ENCODE results near the gene ATAD5. TPM values are rescaled to one million over a fixed set of nuclear protein-coding genes. Genes with fewer than 3 reads are reported as not detected.

The ATAD5 gene
- total and polyA plus RNA-seq, 2 of the 13 experiments (the other 11 are each of a cell fraction or from before 2014, with no cell fraction given) = 1.8 to 10.7 TPM

- TF ChIP-seq FUBP1 (CRISPR knock-in tag; IDR thresholded peaks at IDR 0.05; ENCODE audit: borderline replicate concordance) = no peak
- no peak for TF ChIP-seq SUZ12 (IDR thresholded peaks at IDR 0.05; ENCODE audit: low read depth, low read length)
- no peak for TF ChIP-seq MED13 (CRISPR knock-in tag; IDR thresholded peaks at IDR 0.05)
- no peak for TF ChIP-seq HHEX (CRISPR knock-in tag; IDR thresholded peaks at IDR 0.05)
- no peak for TF ChIP-seq KLF15 (CRISPR knock-in tag; IDR thresholded peaks at IDR 0.05; ENCODE audit: borderline replicate concordance)
- TF ChIP-seq ATF6 (CRISPR knock-in tag; conservative IDR thresholded peaks at IDR 0.05) = no peak
- no peak for TF ChIP-seq NR1H2 (CRISPR knock-in tag; IDR thresholded peaks at IDR 0.05; ENCODE audit: borderline replicate concordance, low read depth)
- TF ChIP-seq ZNF780A (CRISPR knock-in tag; IDR thresholded peaks at IDR 0.05) = no peak
- no peak for TF ChIP-seq ZNF431 (CRISPR knock-in tag; IDR thresholded peaks at IDR 0.05; ENCODE audit: borderline replicate concordance, low read depth)
- no peak for TF ChIP-seq ZNF234 (CRISPR knock-in tag; conservative IDR thresholded peaks at IDR 0.05)
- TF ChIP-seq AKAP8 (CRISPR knock-in tag; IDR thresholded peaks at IDR 0.05) = no peak
- TF ChIP-seq JARID2 (CRISPR knock-in tag; IDR thresholded peaks at IDR 0.05; ENCODE audit: insufficient replicate concordance) = no peak
- TF ChIP-seq GATAD2A (CRISPR knock-in tag; IDR thresholded peaks at IDR 0.05) = no peak; the same call in none of the 2 replicates
- peak; percentile 93 for TF ChIP-seq TGIF2 (CRISPR knock-in tag; IDR thresholded peaks at IDR 0.05)
- no peak for TF ChIP-seq ZBTB3 (CRISPR knock-in tag; IDR thresholded peaks at IDR 0.05; ENCODE audit: borderline replicate concordance, low read depth)
- no peak for TF ChIP-seq NFRKB (IDR thresholded peaks at IDR 0.05)
- TF ChIP-seq ZBTB33 (CRISPR knock-in tag; IDR thresholded peaks at IDR 0.05) = 0 out of 2 replicates have a peak, but pooled peaks have one; percentile 35
- TF ChIP-seq XBP1 (CRISPR knock-in tag; IDR thresholded peaks at IDR 0.05) = no peak
- TF ChIP-seq MAFK (conservative IDR thresholded peaks at IDR 0.05 in 1 of 2, IDR thresholded peaks at IDR 0.05 in 1 of 2; ENCODE audit: low read length in 2 of 2) = 0 out of 4 replicates have a peak, but pooled peaks of 1 of the 2 experiments have one; percentile 3
- peak; percentile 53; the same call in 1 of the 2 replicates for TF ChIP-seq THRA (CRISPR knock-in tag; IDR thresholded peaks at IDR 0.05; ENCODE audit: borderline replicate concordance)
- TF ChIP-seq ZNF33A (CRISPR knock-in tag; IDR thresholded peaks at IDR 0.05; ENCODE audit: borderline replicate concordance) = no peak
- no peak for TF ChIP-seq ZNF75D (CRISPR knock-in tag; IDR thresholded peaks at IDR 0.05; ENCODE audit: borderline replicate concordance)
- peak; percentile 30; the same call in 1 of the 2 replicates for TF ChIP-seq NFE2 (CRISPR knock-in tag; IDR thresholded peaks at IDR 0.05)
Measured at GRCh38 chr17:30831663-30832437, at the start of gene ATAD5 (continued).

Data from HepG2 (cell line).